ENCODE results near the gene KLF5.

- no peak for TF ChIP-seq EZH2 (IDR thresholded peaks at IDR 0.05; ENCODE audit: low read length, missing control alignments)
- TF ChIP-seq, protein P1, sequence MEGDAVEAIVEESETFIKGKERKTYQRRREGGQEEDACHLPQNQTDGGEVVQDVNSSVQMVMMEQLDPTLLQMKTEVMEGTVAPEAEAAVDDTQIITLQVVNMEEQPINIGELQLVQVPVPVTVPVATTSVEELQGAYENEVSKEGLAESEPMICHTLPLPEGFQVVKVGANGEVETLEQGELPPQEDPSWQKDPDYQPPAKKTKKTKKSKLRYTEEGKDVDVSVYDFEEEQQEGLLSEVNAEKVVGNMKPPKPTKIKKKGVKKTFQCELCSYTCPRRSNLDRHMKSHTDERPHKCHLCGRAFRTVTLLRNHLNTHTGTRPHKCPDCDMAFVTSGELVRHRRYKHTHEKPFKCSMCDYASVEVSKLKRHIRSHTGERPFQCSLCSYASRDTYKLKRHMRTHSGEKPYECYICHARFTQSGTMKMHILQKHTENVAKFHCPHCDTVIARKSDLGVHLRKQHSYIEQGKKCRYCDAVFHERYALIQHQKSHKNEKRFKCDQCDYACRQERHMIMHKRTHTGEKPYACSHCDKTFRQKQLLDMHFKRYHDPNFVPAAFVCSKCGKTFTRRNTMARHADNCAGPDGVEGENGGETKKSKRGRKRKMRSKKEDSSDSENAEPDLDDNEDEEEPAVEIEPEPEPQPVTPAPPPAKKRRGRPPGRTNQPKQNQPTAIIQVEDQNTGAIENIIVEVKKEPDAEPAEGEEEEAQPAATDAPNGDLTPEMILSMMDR (conservative IDR thresholded peaks at IDR 0.05 in 1 of 2, IDR thresholded peaks at IDR 0.05 in 1 of 2; ENCODE audit: low read depth in 1 of 2, low read length in 2 of 2), result no peak
These were observed 31.5 kb downstream of the KLF5 start for GRCh38 chr13:73090116-73090822.
